Stimulated activated CD4-positive, alpha-beta T cell treated with anti-CD3 and anti-CD28 coated beads, Interleukin-2, amount 100 ng/mL, for 4 hours (primary cell): Measurements from ENCODE around the gene KCNK2.

ENCODE experiments used
- DNase-seq: peaks from one replicate; pipeline ENCODE4 v3.0.0-alpha.2; 2020; ENCODE audit warnings: low read depth

Gene KCNK2

GRCh38 chr1:215095524-215095923, 13.0 kb downstream of the KCNK2 start:
- no peak for DNase-seq

- DNase-seq: no peak
Observed at GRCh38 chr1:215101511-215101910, 19.0 kb downstream of the KCNK2 start.

GRCh38 chr1:215104283-215104682, 21.7 kb downstream of the KCNK2 start:
- DNase-seq: no peak

GRCh38 chr1:215106067-215106466, 23.5 kb downstream of the KCNK2 start:
- no peak for DNase-seq

- DNase-seq: no peak
Observed at GRCh38 chr1:215109171-215109570, 26.6 kb downstream of the KCNK2 start.

- no peak for DNase-seq
Observed at GRCh38 chr1:215111916-215112315, 29.4 kb downstream of the KCNK2 start.

GRCh38 chr1:215113776-215114153, 31.2 kb downstream of the KCNK2 start:
- DNase-seq: no peak

GRCh38 chr1:215114154-215114933, 31.8 kb downstream of the KCNK2 start:
- no peak for DNase-seq

- DNase-seq: no peak
Observed at GRCh38 chr1:215115760-215116159, 33.2 kb downstream of the KCNK2 start.

- DNase-seq: no peak
Observed at GRCh38 chr1:215118081-215118480, 35.5 kb downstream of the KCNK2 start.

GRCh38 chr1:215119056-215119455, 36.5 kb downstream of the KCNK2 start:
- no peak for DNase-seq

- no peak for DNase-seq
Observed at GRCh38 chr1:215119719-215120365, 37.3 kb downstream of the KCNK2 start.

GRCh38 chr1:215128504-215128903, 46.0 kb downstream of the KCNK2 start:
- no peak for DNase-seq

- no peak for DNase-seq
Observed at GRCh38 chr1:215131291-215131690, 48.8 kb downstream of the KCNK2 start.

- no peak for DNase-seq
Observed at GRCh38 chr1:215132156-215132555, 49.6 kb downstream of the KCNK2 start.

GRCh38 chr1:215133532-215133931, 51.0 kb downstream of the KCNK2 start:
- no peak for DNase-seq

- DNase-seq: no peak
Observed at GRCh38 chr1:215137985-215138384, 55.4 kb downstream of the KCNK2 start.

- DNase-seq: no peak
Observed at GRCh38 chr1:215140135-215140534, 57.6 kb downstream of the KCNK2 start.

GRCh38 chr1:215141460-215141859, 58.9 kb downstream of the KCNK2 start:
- DNase-seq: no peak

- no peak for DNase-seq
Observed at GRCh38 chr1:215143497-215143896, 61.0 kb downstream of the KCNK2 start.

- DNase-seq: no peak
Observed at GRCh38 chr1:215146240-215146975, 63.9 kb downstream of the KCNK2 start.

GRCh38 chr1:215147024-215147423, 64.5 kb downstream of the KCNK2 start:
- DNase-seq: no peak
